ENCODE data around the gene CEP89.
"Not testable (repeated sequence)": the region's sequence is repeated elsewhere in the genome, so short reads cannot be mapped to it uniquely, and the experiment has no call there.

CEP89 gene

DNA sequence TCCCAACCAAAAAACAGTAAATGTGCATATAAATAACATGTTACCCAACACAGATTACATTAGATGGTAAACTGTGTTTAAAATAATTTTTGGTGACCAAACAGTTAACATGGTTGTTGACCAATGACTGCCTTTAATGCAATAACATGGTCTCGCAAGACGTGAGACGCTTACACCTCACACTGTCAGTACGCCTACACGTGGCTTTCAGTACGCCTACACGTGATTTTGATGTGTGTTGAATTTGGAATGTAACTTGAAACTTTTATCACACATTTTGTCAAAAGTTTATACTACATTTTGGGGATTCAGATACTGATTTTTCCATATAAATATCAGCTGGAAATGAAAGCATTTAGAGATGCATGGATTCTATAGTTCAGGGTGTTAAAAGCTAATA is 134.2 kb downstream of the CEP89 start:
- Histone ChIP-seq H3K27me3 (ENCODE audit: insufficient read depth, low read length, poor library complexity) (no peaks in the 10 kb centered on the region), H3K27ac (ENCODE audit: low read length) (no peak overlapping the region), H3K9ac (ENCODE audit: low read depth, low read length) (no peak overlapping the region), H4K20me1 (ENCODE audit: insufficient read depth, low read length) (no peaks in the 10 kb centered on the region), H3K4me3 (ENCODE audit: low read depth in 1 of 2, low read length in 2 of 2) (no peak overlapping the region), H3K79me2 (ENCODE audit: insufficient read depth, low read length) (no peaks in the 10 kb centered on the region), H3K4me1 (ENCODE audit: insufficient read depth, low read length) (no peaks in the 10 kb centered on the region), H2AFZ (ENCODE audit: low read depth, low read length) (no peak overlapping the region), H3K4me2 (ENCODE audit: insufficient read depth, low read length) (no peak overlapping the region), H3K36me3 (ENCODE audit: insufficient read depth, low read length) (no peaks in the 10 kb centered on the region), H3K9me3 (ENCODE audit: insufficient read depth, low read length, severe bottlenecking) (peaks cover 4% of the 10 kb centered on the region)
- ATAC-seq (ENCODE audit: insufficient read depth, low read depth) (no peak), DNase-seq (no peak)
- TF ChIP-seq EZH2 (IDR thresholded peaks at IDR 0.05; ENCODE audit: borderline replicate concordance, low read depth, low read length, severe bottlenecking), result no peak
- TF ChIP-seq CTCF (IDR thresholded peaks at IDR 0.05; ENCODE audit: borderline replicate concordance, extremely low read depth, low read length, poor library complexity, severe bottlenecking), result no peak

GRCh38 chr19:32833388-32833787 is 138.4 kb downstream of the CEP89 start:
- not testable (repeated sequence) for H4K20me1 ChIP-seq (ENCODE audit: insufficient read depth, low read length); H3K4me1 ChIP-seq (ENCODE audit: insufficient read depth, low read length); H3K4me3 ChIP-seq (ENCODE audit: low read depth in 1 of 2, low read length in 2 of 2); DNase-seq; H3K27ac ChIP-seq (ENCODE audit: low read length); H3K79me2 ChIP-seq (ENCODE audit: insufficient read depth, low read length); H3K4me2 ChIP-seq (ENCODE audit: insufficient read depth, low read length); H3K27me3 ChIP-seq (ENCODE audit: insufficient read depth, low read length, poor library complexity); H2AFZ ChIP-seq (ENCODE audit: low read depth, low read length); ATAC-seq (ENCODE audit: insufficient read depth, low read depth); H3K36me3 ChIP-seq (ENCODE audit: insufficient read depth, low read length); H3K9ac ChIP-seq (ENCODE audit: low read depth, low read length); H3K9me3 ChIP-seq (ENCODE audit: insufficient read depth, low read length, severe bottlenecking)

DNA sequence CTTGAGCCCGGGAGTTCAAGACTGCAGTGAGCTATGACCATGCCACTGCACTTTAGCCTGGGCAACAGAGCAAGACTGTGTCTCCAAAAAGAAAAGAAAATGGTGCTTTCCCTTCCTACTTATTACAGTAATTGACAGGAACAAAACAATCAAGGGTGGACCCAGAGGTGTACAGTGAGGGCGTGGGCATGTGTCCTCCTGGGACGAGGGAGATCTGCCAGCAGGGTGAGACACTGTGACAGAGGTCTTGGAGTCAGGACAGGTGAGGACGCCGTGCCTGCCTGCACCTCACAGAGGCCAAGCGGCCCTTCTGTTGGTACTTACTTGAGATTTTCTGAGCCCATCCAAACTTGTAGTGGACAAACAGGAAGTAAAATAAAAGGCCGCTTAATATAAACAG is 138.9 kb downstream of the CEP89 start:
- DNase-seq; H3K27me3 ChIP-seq (ENCODE audit: insufficient read depth, low read length, poor library complexity); H3K79me2 ChIP-seq (ENCODE audit: insufficient read depth, low read length); H3K27ac ChIP-seq (ENCODE audit: low read length); H4K20me1 ChIP-seq (ENCODE audit: insufficient read depth, low read length); H3K9me3 ChIP-seq (ENCODE audit: insufficient read depth, low read length, severe bottlenecking); H3K9ac ChIP-seq (ENCODE audit: low read depth, low read length); H3K4me1 ChIP-seq (ENCODE audit: insufficient read depth, low read length); H2AFZ ChIP-seq (ENCODE audit: low read depth, low read length); H3K4me2 ChIP-seq (ENCODE audit: insufficient read depth, low read length); ATAC-seq (ENCODE audit: insufficient read depth, low read depth); H3K4me3 ChIP-seq (ENCODE audit: low read depth in 1 of 2, low read length in 2 of 2); H3K36me3 ChIP-seq (ENCODE audit: insufficient read depth, low read length): not testable (repeated sequence)

GRCh38 chr19:32832094-32832493 is 139.7 kb downstream of the CEP89 start:
- not testable (repeated sequence) for ATAC-seq (ENCODE audit: insufficient read depth, low read depth); DNase-seq

DNA sequence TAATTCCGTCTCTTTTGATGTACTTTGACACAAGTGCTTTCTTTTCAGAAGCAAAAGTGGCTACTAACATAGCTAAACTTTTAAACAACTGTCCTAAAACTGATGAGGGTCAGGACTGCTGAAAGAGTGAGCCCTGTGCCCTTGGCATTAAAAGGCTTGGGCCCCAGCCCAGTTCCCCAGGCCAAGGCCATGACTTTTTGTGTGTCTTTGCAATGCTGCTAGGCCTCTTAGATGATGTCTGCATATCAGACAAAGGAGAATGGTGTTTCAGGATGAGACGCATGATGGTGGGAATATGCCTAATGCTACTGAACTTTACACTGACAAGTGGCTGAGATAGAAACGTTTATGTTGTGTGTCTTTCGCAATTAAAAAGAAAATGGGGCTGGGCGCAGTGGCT is 140.1 kb downstream of the CEP89 start:
- Histone ChIP-seq H3K9me3 (ENCODE audit: insufficient read depth, low read length, severe bottlenecking) (no peaks in the 10 kb centered on the region), H3K4me3 (ENCODE audit: low read depth in 1 of 2, low read length in 2 of 2) (no peak overlapping the region), H3K36me3 (ENCODE audit: insufficient read depth, low read length) (no peaks in the 10 kb centered on the region), H3K79me2 (ENCODE audit: insufficient read depth, low read length) (no peaks in the 10 kb centered on the region), H4K20me1 (ENCODE audit: insufficient read depth, low read length) (no peaks in the 10 kb centered on the region), H3K27me3 (ENCODE audit: insufficient read depth, low read length, poor library complexity) (no peaks in the 10 kb centered on the region), H3K9ac (ENCODE audit: low read depth, low read length) (no peak overlapping the region), H3K4me2 (ENCODE audit: insufficient read depth, low read length) (no peak overlapping the region), H3K4me1 (ENCODE audit: insufficient read depth, low read length) (no peaks in the 10 kb centered on the region), H2AFZ (ENCODE audit: low read depth, low read length) (no peak overlapping the region), H3K27ac (ENCODE audit: low read length) (no peak overlapping the region)
- TF ChIP-seq CTCF (IDR thresholded peaks at IDR 0.05; ENCODE audit: borderline replicate concordance, extremely low read depth, low read length, poor library complexity, severe bottlenecking) (no peak), EZH2 (IDR thresholded peaks at IDR 0.05; ENCODE audit: borderline replicate concordance, low read depth, low read length, severe bottlenecking) (no peak)
- DNase-seq (no peak), ATAC-seq (ENCODE audit: insufficient read depth, low read depth) (no peak)

More at GRCh38 chr19:32832094-32832493, 139.7 kb downstream of the CEP89 start:
- H4K20me1 ChIP-seq (ENCODE audit: insufficient read depth, low read length); H3K27me3 ChIP-seq (ENCODE audit: insufficient read depth, low read length, poor library complexity); H3K36me3 ChIP-seq (ENCODE audit: insufficient read depth, low read length); H3K9ac ChIP-seq (ENCODE audit: low read depth, low read length); H3K79me2 ChIP-seq (ENCODE audit: insufficient read depth, low read length); H3K27ac ChIP-seq (ENCODE audit: low read length); H3K4me1 ChIP-seq (ENCODE audit: insufficient read depth, low read length); H3K4me2 ChIP-seq (ENCODE audit: insufficient read depth, low read length); H2AFZ ChIP-seq (ENCODE audit: low read depth, low read length); H3K4me3 ChIP-seq (ENCODE audit: low read depth in 1 of 2, low read length in 2 of 2); H3K9me3 ChIP-seq (ENCODE audit: insufficient read depth, low read length, severe bottlenecking): not testable (repeated sequence)

Data from DND-41 (cell line).